Measurements from ENCODE around the gene RHOBTB1.
"Not testable (repeated sequence)": the region's sequence is repeated elsewhere in the genome, so short reads cannot be mapped to it uniquely, and the experiment has no call there.

The RHOBTB1 gene

GRCh38 chr10:60910543-60910942, 33.4 kb downstream of the RHOBTB1 start:
- H3K79me2 ChIP-seq (ENCODE audit: insufficient read depth, low read length) = no peaks in the 10 kb centered on the region
- H3K4me3 ChIP-seq (ENCODE audit: insufficient read depth, low read length, poor library complexity, severe bottlenecking) = no peak overlapping the region
- no peaks in the 10 kb centered on the region for H3F3A ChIP-seq (ENCODE audit: insufficient read depth)
- H3K9me2 ChIP-seq (replicated peaks; ENCODE audit: insufficient read depth, low read length) = no peaks in the 10 kb centered on the region
- H3K4me2 ChIP-seq (ENCODE audit: low read depth, low read length, poor library complexity, severe bottlenecking) = no peak overlapping the region
- no peak overlapping the region for H3K9ac ChIP-seq (ENCODE audit: low read length)
- no peaks in the 10 kb centered on the region for H3K36me3 ChIP-seq (ENCODE audit: low read length)
- no peak overlapping the region for H2AFZ ChIP-seq (ENCODE audit: low read depth, low read length, severe bottlenecking)
- H4K20me1 ChIP-seq (ENCODE audit: low read depth, low read length) = no peaks in the 10 kb centered on the region
- no peak overlapping the region for H3K27ac ChIP-seq (ENCODE audit: low read depth, low read length)
- TF ChIP-seq EZH2phosphoT487 (conservative IDR thresholded peaks at IDR 0.05; ENCODE audit: low read length) (no peak), CTCF (IDR thresholded peaks at IDR 0.05; ENCODE audit: insufficient read depth, low read length, poor library complexity, severe bottlenecking) (no peak)
- H3K9me3 ChIP-seq (ENCODE audit: insufficient read depth, low read length) = no peaks in the 10 kb centered on the region
- no peaks in the 10 kb centered on the region for H3K27me3 ChIP-seq (ENCODE audit: low read length)

- H3K27me3 ChIP-seq (ENCODE audit: low read length) = no peaks in the 10 kb centered on the region
- H3K9me3 ChIP-seq (ENCODE audit: insufficient read depth, low read length) = no peaks in the 10 kb centered on the region
- H3K79me2 ChIP-seq (ENCODE audit: insufficient read depth, low read length) = no peaks in the 10 kb centered on the region
- no peak overlapping the region for H3K4me3 ChIP-seq (ENCODE audit: insufficient read depth, low read length, poor library complexity, severe bottlenecking)
- no peak overlapping the region for H2AFZ ChIP-seq (ENCODE audit: low read depth, low read length, severe bottlenecking)
- no peak for TF ChIP-seq CTCF (IDR thresholded peaks at IDR 0.05; ENCODE audit: insufficient read depth, low read length, poor library complexity, severe bottlenecking)
- no peak for TF ChIP-seq EZH2phosphoT487 (conservative IDR thresholded peaks at IDR 0.05; ENCODE audit: low read length)
- no peak overlapping the region for H3K27ac ChIP-seq (ENCODE audit: low read depth, low read length)
- H3K36me3 ChIP-seq (ENCODE audit: low read length) = no peaks in the 10 kb centered on the region
- H3K9ac ChIP-seq (ENCODE audit: low read length) = no peak overlapping the region
- H4K20me1 ChIP-seq (ENCODE audit: low read depth, low read length) = no peaks in the 10 kb centered on the region
- no peak overlapping the region for H3K4me2 ChIP-seq (ENCODE audit: low read depth, low read length, poor library complexity, severe bottlenecking)
- no peaks in the 10 kb centered on the region for H3F3A ChIP-seq (ENCODE audit: insufficient read depth)
- no peaks in the 10 kb centered on the region for H3K9me2 ChIP-seq (replicated peaks; ENCODE audit: insufficient read depth, low read length)
These were observed 35.1 kb downstream of the RHOBTB1 start for GRCh38 chr10:60908896-60909295.

GRCh38 chr10:60908031-60908430, 36.0 kb downstream of the RHOBTB1 start:
- H4K20me1 ChIP-seq (ENCODE audit: low read depth, low read length) = no peaks in the 10 kb centered on the region
- H3K4me2 ChIP-seq (ENCODE audit: low read depth, low read length, poor library complexity, severe bottlenecking) = no peak overlapping the region
- H3K27me3 ChIP-seq (ENCODE audit: low read length) = no peaks in the 10 kb centered on the region
- H3K27ac ChIP-seq (ENCODE audit: low read depth, low read length) = no peak overlapping the region
- no peaks in the 10 kb centered on the region for H3K79me2 ChIP-seq (ENCODE audit: insufficient read depth, low read length)
- H3K9me2 ChIP-seq (replicated peaks; ENCODE audit: insufficient read depth, low read length) = no peaks in the 10 kb centered on the region
- no peak overlapping the region for H3K4me3 ChIP-seq (ENCODE audit: insufficient read depth, low read length, poor library complexity, severe bottlenecking)
- H3F3A ChIP-seq (ENCODE audit: insufficient read depth) = no peaks in the 10 kb centered on the region
- H3K9me3 ChIP-seq (ENCODE audit: insufficient read depth, low read length) = no peaks in the 10 kb centered on the region
- H3K9ac ChIP-seq (ENCODE audit: low read length) = no peak overlapping the region
- no peak overlapping the region for H2AFZ ChIP-seq (ENCODE audit: low read depth, low read length, severe bottlenecking)
- H3K36me3 ChIP-seq (ENCODE audit: low read length) = no peaks in the 10 kb centered on the region
- no peak for TF ChIP-seq EZH2phosphoT487 (conservative IDR thresholded peaks at IDR 0.05; ENCODE audit: low read length)

GRCh38 chr10:60907236-60907635, 36.7 kb downstream of the RHOBTB1 start:
- H2AFZ ChIP-seq (ENCODE audit: low read depth, low read length, severe bottlenecking) = no peak overlapping the region
- H3K9me2 ChIP-seq (replicated peaks; ENCODE audit: insufficient read depth, low read length) = no peaks in the 10 kb centered on the region
- no peaks in the 10 kb centered on the region for H3K79me2 ChIP-seq (ENCODE audit: insufficient read depth, low read length)
- H3K9ac ChIP-seq (ENCODE audit: low read length) = no peak overlapping the region
- no peaks in the 10 kb centered on the region for H3K9me3 ChIP-seq (ENCODE audit: insufficient read depth, low read length)
- no peak overlapping the region for H3K4me3 ChIP-seq (ENCODE audit: insufficient read depth, low read length, poor library complexity, severe bottlenecking)
- H3K27ac ChIP-seq (ENCODE audit: low read depth, low read length) = no peak overlapping the region
- no peaks in the 10 kb centered on the region for H4K20me1 ChIP-seq (ENCODE audit: low read depth, low read length)
- no peaks in the 10 kb centered on the region for H3F3A ChIP-seq (ENCODE audit: insufficient read depth)
- H3K4me2 ChIP-seq (ENCODE audit: low read depth, low read length, poor library complexity, severe bottlenecking) = no peak overlapping the region
- H3K36me3 ChIP-seq (ENCODE audit: low read length) = no peaks in the 10 kb centered on the region
- no peaks in the 10 kb centered on the region for H3K27me3 ChIP-seq (ENCODE audit: low read length)
- TF ChIP-seq EZH2phosphoT487 (conservative IDR thresholded peaks at IDR 0.05; ENCODE audit: low read length) = no peak
- no peak for TF ChIP-seq CTCF (IDR thresholded peaks at IDR 0.05; ENCODE audit: insufficient read depth, low read length, poor library complexity, severe bottlenecking)

GRCh38 chr10:60906825-60907224, 37.2 kb downstream of the RHOBTB1 start:
- H3K9ac ChIP-seq (ENCODE audit: low read length); H3K9me2 ChIP-seq (replicated peaks; ENCODE audit: insufficient read depth, low read length); H3K4me2 ChIP-seq (ENCODE audit: low read depth, low read length, poor library complexity, severe bottlenecking); H3F3A ChIP-seq (ENCODE audit: insufficient read depth); H3K79me2 ChIP-seq (ENCODE audit: insufficient read depth, low read length); H3K27me3 ChIP-seq (ENCODE audit: low read length); H3K9me3 ChIP-seq (ENCODE audit: insufficient read depth, low read length); H3K4me3 ChIP-seq (ENCODE audit: insufficient read depth, low read length, poor library complexity, severe bottlenecking); H4K20me1 ChIP-seq (ENCODE audit: low read depth, low read length); H3K36me3 ChIP-seq (ENCODE audit: low read length); H3K27ac ChIP-seq (ENCODE audit: low read depth, low read length); H2AFZ ChIP-seq (ENCODE audit: low read depth, low read length, severe bottlenecking): not testable (repeated sequence)

Data from SU-DHL-6 (cell line).